Activated naive CD4-positive, alpha-beta T cell treated with anti-CD3 and anti-CD28 coated beads, Interleukin-2, amount 50 U/mL, for 72 hours (primary cell): ENCODE measurements around the gene AGMO. TPM values are rescaled to one million over a fixed set of nuclear protein-coding genes. Genes with fewer than 3 reads are reported as not detected.

Experiments
- ATAC-seq, 2 donors: fragments of 150-1000 bp; cut with Tn5 transposase; 2 replicates each; pipeline ENCODE4 v1.10.0; 2021; ENCODE audit warnings: mild to moderate bottlenecking in 2 of 2, moderate library complexity in 2 of 2
- DNase-seq, 2 donors: peaks; one replicate each; pipeline ENCODE4 v3.0.0; 2021 to 2022; ENCODE audit warnings: low spot score in 2 of 2
- H3K27ac Mint-ChIP-seq, 2 donors: one replicate each; pipeline ENCODE4 v1.8.0; 2022; ENCODE audit warnings: mild to moderate bottlenecking in 2 of 2, mixed read lengths in 2 of 2
- H3K36me3 Mint-ChIP-seq, 2 donors: one replicate each; pipeline ENCODE4 v1.8.0; 2022; ENCODE audit warnings: mixed read lengths in 2 of 2
- H3K9me3 Mint-ChIP-seq, 2 donors: one replicate each; pipeline ENCODE4 v1.8.0; 2022; ENCODE audit warnings: mixed read lengths in 2 of 2
- total RNA-seq, 2 donors: library from RNA; stranded (reverse); gene quantifications; one replicate each; pipeline ENCODE4 v1.2.3, GENCODE V29; 2022

AGMO gene
- total RNA-seq, 2 donors from 2014 or later = not detected

DNA sequence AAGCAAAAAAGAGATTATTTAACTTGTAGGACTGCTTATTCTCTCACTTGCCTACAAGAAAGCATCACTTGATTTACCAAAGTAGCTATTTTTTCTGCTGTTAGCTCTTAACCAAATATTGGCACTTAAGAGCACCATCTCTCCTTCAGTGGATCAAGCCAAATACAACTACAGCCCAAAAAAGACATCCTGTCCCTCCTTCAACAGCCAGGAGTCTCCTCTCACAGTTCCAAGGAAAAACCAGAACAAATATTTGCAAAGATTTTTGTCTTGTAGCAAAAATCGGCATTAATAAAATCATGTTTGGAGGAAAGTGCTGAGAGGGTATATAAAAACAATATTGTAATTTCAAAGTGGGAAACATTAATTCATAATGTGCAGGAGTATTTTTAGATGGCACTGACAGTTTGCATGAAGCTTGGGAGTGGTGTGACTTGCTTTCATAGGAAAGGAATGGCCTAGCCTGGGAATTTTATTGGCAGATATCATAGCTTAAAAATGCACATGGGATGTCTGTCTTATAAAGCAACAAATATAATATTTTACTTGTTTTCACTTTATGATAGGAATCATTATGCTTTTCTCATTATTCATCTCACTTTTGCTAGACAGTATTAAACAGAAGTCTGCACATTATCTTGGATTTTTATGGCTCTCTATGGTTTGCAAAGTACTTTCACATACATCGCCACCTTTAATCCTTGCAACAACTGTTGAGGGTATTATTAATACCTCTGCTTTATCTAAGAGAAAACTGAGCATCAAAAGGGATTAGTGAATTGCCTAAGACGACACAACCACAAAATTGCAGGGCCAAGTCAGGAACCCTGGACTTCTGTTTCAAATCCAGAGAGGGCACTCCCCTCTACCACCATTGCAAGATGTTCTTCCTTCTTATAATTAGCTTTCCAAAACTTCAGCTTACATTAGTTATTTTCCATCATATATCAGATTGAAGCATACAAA, 103.5 kb downstream of the AGMO start:
- no peaks in the 10 kb centered on the region for H3K36me3 Mint-ChIP-seq
- H3K27ac Mint-ChIP-seq = no peak overlapping the region
- H3K9me3 Mint-ChIP-seq = peaks cover 2 to 5% of the 10 kb centered on the region in 2 donors
- ATAC-seq = no peak
- no peak for DNase-seq

DNA sequence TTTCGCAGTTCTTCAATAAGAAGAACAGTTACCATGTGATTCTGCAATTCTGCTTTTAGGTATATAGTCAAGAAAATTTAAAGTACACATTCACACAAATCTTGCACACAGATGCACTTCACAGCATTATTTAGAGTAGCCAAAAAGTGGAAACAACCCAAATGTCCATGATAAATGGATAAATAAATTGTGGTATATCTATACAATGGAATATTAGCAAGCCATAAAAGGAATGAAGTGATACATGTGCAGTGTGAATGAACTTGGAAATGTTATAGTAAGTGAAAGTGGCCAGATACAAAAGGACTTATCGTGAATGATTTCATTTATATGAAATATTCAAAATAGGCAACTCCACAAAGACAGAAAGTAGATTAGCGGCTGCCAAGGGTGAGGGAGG, 109.1 kb downstream of the AGMO start:
- no peak overlapping the region for H3K27ac Mint-ChIP-seq
- DNase-seq = no peak
- ATAC-seq = no peak
- no peaks in the 10 kb centered on the region for H3K36me3 Mint-ChIP-seq
- peaks cover 5 to 7% of the 10 kb centered on the region in 2 donors for H3K9me3 Mint-ChIP-seq

DNA sequence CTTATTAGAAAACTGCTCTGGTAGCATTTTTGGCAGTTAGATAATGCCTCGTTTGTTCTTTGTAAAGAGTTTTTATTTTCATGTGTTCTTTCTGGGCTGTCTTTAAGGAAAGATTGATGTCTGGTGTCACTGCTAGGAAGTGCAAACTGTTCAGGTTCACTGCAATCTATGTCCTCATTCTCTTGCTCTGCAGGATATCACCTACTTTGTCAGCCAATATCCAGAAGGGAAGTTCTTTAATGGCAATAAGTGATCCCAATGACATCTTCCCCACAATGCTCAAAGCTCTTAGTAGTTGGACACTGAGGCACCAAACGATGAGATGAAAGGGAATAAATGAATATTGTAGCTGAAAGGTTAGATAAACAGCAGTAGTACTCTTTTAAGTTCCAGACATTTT, 115.1 kb downstream of the AGMO start:
- no peak overlapping the region for H3K27ac Mint-ChIP-seq
- H3K9me3 Mint-ChIP-seq = peaks cover 19 to 22% of the 10 kb centered on the region in 2 donors
- DNase-seq (no peak), ATAC-seq (no peak)
- no peaks in the 10 kb centered on the region for H3K36me3 Mint-ChIP-seq

DNA sequence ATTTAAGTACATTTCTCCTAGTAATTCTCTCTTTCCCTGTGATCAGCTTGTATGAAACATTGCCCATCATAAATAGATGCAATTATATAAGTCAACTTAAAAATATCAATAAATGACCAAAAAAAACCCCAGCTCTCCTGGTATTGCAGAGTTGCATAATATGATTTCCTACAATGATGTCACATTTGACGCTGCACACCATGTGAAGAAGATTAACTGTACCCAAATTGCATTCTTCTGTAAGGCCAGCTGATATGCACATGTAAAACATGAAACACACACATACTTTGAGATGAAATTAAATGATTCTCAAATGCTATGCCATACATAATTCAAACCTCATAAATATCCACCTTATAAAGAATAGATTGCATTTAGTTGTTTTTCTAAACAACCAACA, 115.5 kb downstream of the AGMO start:
- no peaks in the 10 kb centered on the region for H3K36me3 Mint-ChIP-seq
- H3K9me3 Mint-ChIP-seq = peaks cover 19 to 25% of the 10 kb centered on the region in 2 donors
- ATAC-seq (no peak), DNase-seq (no peak)
- H3K27ac Mint-ChIP-seq = no peak overlapping the region

DNA sequence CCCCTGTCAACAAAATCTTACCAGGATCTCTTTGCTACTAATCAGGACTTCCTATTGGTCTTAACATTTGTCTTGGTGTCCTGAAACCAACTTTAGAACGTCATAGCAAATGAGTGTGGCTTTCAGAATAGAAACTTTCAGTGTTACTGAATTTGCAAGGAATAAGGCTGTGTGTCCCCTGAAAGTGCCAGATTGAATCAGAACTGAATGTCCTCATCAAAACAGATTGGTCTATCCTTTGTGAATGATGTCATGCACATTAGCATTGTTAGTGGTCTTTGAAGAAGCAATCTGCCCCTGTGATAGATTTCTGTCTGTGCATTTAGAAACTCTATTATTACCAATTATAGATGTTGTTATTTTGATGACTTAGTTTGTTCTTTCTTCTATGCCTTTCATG, 119.9 kb downstream of the AGMO start:
- H3K9me3 Mint-ChIP-seq = peaks cover 22 to 31% of the 10 kb centered on the region in 2 donors
- no peak for ATAC-seq
- H3K27ac Mint-ChIP-seq = no peak overlapping the region
- no peak for DNase-seq
- H3K36me3 Mint-ChIP-seq = no peaks in the 10 kb centered on the region

DNA sequence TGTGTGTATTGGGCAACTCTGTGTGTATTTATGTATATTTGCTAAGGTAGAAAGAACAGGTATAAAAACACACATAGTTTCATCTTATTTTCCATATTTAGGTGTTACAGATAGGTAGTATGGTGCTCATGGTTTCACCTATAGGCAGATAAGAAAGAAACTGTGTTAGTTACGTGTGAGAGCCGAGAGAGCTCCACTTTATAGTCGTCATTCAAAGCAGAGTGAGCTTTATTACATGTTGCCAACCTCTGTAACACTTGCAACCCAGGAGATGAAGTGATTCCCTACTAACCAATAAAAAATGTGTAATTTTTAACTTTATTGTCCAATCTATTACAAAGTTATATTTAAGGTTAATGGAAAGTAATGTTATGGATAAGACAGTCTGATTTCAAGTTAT, 121.3 kb downstream of the AGMO start:
- H3K27ac Mint-ChIP-seq = no peak overlapping the region
- DNase-seq = no peak
- ATAC-seq = no peak
- H3K9me3 Mint-ChIP-seq = peaks cover 26 to 31% of the 10 kb centered on the region in 2 donors
- H3K36me3 Mint-ChIP-seq = no peaks in the 10 kb centered on the region

DNA sequence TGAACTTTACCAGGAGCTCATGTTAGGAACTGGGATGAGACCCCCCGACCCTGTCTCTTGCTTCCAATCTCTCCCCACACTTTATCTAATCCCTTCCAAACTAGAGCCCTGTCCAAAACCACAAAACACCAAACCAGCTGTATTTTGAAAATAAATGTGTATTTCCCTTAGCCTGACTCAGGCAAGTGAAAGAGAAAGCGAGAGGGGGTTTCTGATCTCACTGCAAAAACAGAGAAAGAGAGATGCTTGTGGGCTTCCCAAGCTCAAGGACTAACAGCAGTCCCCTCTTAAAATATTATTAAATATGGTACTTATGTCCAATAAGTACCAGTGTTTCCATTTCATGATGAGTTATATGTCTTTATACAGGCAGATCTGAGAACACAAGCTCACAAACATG, 122.0 kb downstream of the AGMO start:
- ATAC-seq (no peak), DNase-seq (no peak)
- Mint-ChIP-seq H3K27ac (no peak overlapping the region), H3K36me3 (no peaks in the 10 kb centered on the region), H3K9me3 (peaks cover 27 to 31% of the 10 kb centered on the region in 2 donors)

DNA sequence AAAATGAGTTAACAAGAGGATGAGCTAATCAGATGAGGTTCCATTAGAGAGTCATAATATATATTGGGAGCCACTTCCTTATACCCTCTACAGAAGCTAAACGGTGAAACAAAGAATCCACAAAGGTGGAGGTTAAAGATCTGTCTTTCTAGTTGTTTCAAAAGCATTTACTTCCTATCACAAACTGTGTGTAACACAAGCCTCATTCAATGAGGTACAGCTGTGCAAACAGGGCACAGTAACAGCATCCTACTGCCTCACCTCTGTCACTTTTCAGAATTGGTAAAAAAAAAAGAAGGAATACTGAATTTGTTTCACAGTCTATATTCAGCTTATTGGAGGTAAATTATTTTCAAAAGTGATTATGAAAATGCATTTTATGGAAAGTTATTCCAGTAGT, 128.7 kb downstream of the AGMO start:
- ATAC-seq (no peak), DNase-seq (no peak)
- Mint-ChIP-seq H3K36me3 (no peaks in the 10 kb centered on the region), H3K9me3 (peaks cover 7 to 19% of the 10 kb centered on the region in 2 donors), H3K27ac (no peak overlapping the region)

DNA sequence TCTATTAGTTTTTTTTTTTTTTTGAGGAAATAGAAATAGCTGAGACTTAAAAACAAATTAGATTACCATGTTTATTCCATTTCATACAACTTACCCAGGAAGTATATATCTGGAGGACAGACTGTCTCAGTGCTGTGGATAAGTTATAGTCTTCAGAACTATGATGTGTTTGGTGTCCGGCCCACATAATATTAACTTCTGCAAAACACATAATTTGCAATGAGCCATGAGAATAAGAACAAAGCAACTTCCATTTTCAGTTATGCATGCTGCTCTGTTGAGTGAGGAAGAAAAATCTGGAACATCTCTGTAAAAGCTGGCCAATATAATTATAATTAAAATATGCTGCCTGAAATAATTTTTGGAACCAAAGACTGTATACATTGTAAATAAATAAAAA, 130.9 kb downstream of the AGMO start:
- Mint-ChIP-seq H3K9me3 (peaks cover 6 to 17% of the 10 kb centered on the region in 2 donors), H3K36me3 (no peaks in the 10 kb centered on the region), H3K27ac (no peak overlapping the region)
- DNase-seq = no peak
- no peak for ATAC-seq

DNA sequence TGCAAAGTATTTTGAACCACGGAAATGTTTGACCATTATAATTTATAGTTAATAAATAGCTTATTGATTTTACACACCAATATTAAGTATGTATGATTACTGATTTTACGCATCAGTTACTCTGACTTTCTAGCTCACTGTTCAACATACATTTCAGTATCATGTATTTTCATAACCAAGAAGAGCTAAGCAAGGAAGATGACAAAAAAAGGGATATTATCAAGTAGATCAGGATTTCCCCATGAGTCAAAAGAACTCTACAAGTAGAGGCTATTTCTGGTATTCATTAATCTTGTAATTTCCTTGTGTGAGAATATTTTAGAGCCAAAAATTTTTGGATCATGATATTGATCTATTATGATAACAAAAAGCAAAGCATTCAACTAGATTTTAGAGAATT, 131.6 kb downstream of the AGMO start:
- DNase-seq (no peak), ATAC-seq (no peak)
- Mint-ChIP-seq H3K27ac (no peak overlapping the region), H3K36me3 (no peaks in the 10 kb centered on the region), H3K9me3 (peaks cover 3 to 15% of the 10 kb centered on the region in 2 donors)

DNA sequence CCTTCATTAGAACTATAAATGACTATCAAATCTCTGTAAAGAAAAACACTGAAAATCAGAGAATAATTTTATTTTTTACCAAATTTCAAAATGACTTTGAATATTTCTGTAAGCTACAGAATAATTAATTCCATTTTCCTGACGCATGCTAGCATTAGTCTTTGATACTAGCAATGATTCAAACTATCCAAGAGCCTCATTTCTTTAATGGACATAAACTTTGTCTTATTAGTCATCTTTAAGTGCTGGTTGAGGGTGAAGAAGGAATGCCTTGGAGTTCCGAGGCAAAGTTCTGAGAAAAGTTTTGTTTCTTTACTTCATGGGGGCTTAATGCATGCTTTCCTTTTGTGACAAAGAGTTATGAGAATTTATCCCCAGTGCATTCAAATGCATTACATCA, 137.3 kb downstream of the AGMO start:
- ATAC-seq (no peak), DNase-seq (no peak)
- peaks cover 22 to 25% of the 10 kb centered on the region in 2 donors for H3K9me3 Mint-ChIP-seq
- peaks cover 0 to 15% of the 10 kb centered on the region in 2 donors for H3K36me3 Mint-ChIP-seq
- H3K27ac Mint-ChIP-seq = no peak overlapping the region

DNA sequence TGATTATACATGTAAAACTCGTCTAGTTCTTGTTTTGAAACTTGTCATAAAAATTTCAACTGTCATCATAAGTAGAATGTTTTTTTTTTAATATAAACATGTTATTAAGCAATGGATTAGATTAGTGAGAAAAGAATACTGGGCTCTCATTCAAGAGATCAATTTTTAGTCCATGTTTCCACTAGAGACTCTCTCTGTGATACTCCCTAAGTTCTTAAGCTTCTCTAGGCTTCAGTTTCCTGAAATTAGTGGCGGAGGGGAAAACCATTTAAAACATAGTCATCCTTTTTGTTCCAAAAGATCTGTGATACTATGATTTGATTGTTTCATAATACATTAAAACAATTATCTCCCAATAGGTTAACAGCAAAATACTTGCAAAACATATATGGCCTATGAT, 142.2 kb downstream of the AGMO start:
- ATAC-seq = no peak
- no peak overlapping the region for H3K27ac Mint-ChIP-seq
- H3K9me3 Mint-ChIP-seq = peaks cover 22 to 34% of the 10 kb centered on the region in 2 donors
- peaks cover 0 to 15% of the 10 kb centered on the region in 2 donors for H3K36me3 Mint-ChIP-seq
- DNase-seq = no peak

DNA sequence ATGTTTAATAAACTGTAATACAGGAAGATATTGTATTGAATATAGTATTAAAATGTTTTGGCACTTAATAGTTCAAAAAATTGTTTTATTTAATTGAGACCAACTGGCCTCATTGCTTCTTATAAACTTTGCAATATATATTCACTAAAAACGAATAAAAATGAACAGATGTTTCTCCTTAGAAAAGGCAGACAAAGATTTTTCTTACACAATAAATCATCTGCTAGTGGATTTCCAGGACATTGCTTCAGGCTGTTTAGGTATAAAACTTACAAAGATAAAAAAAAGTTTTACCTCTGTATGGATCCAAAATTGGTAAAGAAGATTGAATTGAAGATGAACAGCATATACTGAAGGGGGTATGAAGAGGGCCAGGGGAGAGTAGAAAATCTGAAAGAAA, 143.6 kb downstream of the AGMO start:
- DNase-seq (no peak), ATAC-seq (no peak)
- H3K9me3 Mint-ChIP-seq = peaks cover 25 to 35% of the 10 kb centered on the region in 2 donors
- peaks cover 0 to 15% of the 10 kb centered on the region in 2 donors for H3K36me3 Mint-ChIP-seq
- no peak overlapping the region for H3K27ac Mint-ChIP-seq

DNA sequence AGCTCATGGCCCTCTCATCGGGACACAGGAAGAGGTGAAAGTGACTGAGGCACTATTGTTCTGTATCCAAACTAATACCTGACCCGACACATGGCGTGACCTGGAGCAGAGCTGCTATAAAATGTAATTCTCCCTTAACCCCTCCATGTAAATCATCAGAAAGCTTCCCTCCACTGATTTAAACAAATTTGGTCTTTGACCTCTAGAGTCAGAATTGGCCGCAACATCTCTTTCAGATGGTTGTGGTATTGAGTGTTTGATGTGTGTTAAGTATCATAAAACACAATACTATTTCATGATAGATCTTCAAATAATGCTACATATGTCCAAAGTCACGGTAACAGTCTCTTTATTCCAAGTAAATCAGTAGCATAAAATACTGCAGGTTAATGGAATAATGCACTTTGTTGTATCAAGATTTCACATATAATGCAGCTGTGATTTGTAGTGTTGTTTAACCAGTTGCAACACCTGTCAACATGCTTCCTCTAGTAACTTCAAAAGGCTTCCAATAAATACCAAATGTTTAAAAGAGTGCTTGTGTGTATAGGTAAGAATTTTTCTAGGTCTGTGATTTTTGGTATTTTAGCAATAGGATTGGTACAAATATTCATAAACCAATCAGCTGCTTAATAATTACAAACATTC, 144.3 kb downstream of the AGMO start:
- Mint-ChIP-seq H3K36me3 (peaks cover 0 to 14% of the 10 kb centered on the region in 2 donors), H3K9me3 (peaks cover 22 to 32% of the 10 kb centered on the region in 2 donors), H3K27ac (no peak overlapping the region)
- ATAC-seq = no peak
- DNase-seq = no peak

DNA sequence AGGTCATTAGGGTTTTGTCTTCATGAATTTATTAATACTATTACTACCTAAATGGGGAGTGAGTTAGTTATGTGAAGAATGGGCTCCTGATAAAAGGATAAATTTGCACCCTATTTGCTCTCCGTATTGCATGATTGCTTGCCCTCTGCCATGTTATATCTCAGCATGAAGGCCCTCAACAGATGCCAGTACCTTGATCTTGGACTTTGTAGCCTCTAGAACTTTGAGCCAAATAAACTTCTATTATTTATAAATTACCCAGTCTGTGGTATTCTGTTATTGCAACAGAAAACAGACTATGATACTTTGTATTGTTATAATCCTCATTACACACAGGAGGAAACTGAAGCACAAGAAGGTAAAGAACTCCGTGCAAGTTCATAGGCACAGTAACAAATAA, 150.8 kb downstream of the AGMO start:
- Mint-ChIP-seq H3K36me3 (no peaks in the 10 kb centered on the region), H3K27ac (no peak overlapping the region), H3K9me3 (peaks cover 3 to 5% of the 10 kb centered on the region in 2 donors)
- no peak for ATAC-seq
- DNase-seq = no peak

DNA sequence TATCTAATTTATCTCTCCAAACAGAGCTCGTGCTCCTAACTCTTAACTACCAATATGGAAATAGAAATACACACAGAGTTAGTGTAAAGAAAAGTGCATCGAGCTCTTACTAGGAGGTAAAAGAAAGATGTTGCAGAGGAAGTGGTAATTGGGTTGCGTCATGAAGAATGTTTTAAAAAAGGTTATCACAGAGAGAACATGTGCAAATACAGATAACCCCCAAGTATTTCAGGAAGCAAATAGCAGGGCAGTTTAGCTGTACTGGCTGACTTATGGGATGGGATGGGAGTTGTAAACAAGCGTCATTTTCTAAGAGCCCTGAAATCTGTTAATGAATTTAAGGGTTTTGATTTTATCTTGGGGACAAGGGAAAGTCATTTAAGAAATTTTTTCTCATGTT, 153.9 kb downstream of the AGMO start:
- Mint-ChIP-seq H3K9me3 (peaks cover 0 to 6% of the 10 kb centered on the region in 2 donors), H3K36me3 (no peaks in the 10 kb centered on the region), H3K27ac (no peak overlapping the region)
- DNase-seq (no peak), ATAC-seq (no peak)

DNA sequence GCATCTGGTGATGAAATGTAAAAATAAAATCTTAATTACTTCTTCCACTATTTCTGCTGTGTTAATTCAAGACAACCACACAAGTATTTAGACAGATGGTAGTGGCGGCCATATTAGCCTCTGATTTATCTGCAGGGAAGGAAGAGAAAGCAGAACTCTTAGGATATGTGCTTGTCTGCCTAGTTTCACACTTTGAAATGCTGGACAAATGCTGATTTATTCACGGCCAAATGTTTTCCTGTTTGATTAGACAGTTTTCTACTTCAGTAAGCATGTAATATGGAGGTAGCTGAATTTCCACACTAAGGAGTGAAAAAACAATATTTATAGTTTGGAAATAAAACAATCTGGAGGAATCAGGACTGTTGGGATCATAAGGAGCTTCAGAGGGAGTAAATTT, 158.1 kb downstream of the AGMO start:
- Mint-ChIP-seq H3K9me3 (peaks cover 0 to 13% of the 10 kb centered on the region in 2 donors), H3K36me3 (no peaks in the 10 kb centered on the region), H3K27ac (no peak overlapping the region)
- no peak for DNase-seq
- no peak for ATAC-seq
